DMS114 treated with DMSO at 0.1 percent for 48 hours (cell line): ENCODE measurements around the gene MRPL3.
"Not testable (repeated sequence)": the region's sequence is repeated elsewhere in the genome, so short reads cannot be mapped to it uniquely, and the experiment has no call there.

Experiments
- DNase-seq: peaks from one replicate; lab custom pipeline; 2025; ENCODE audit not compliant: unreplicated experiment; lab: John Stamatoyannopoulos, UW

MRPL3 gene

GRCh38 chr3:131501949-131502348, 822 bp downstream of the MRPL3 start:
- no peak for DNase-seq

DNA sequence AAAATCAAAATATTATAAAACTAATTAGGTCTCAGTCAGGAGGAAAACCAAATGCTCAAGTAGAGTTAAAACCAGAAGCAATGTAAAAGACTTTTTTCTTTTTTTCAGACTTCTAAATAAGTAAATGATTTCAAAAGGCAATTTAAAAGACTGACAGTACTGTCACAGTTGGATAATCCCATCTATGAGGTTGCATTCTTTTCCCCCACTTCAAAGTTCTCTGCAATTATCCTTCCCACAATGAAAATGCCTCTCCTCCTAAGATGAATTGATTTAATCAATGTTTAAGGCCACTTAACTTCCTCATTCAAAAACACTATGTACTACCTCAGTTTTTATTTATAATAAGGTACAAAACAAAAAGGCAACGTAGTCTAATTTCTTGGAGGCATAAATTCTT, 8.1 kb downstream of the MRPL3 start:
- no peak for DNase-seq

DNA sequence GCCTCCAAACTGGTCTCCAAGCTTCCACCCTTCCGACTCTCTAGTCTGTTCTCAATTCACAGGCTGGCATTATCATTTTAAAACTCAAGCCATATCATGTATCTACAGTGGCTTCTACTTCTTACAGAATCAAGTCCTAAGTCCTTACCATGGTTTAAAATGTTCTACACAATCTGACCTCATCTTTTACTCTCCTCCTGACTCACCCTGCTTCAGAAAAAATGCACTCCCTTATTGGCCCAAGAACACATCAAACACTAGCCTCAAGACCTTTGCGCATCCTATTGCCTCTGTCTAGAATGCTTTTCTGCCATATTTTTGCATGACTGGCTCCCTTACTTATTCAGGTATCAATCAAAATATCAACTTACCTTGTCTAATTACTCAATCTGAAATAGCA, 11.0 kb downstream of the MRPL3 start:
- DNase-seq, result no peak

GRCh38 chr3:131491084-131491483, 11.7 kb downstream of the MRPL3 start:
- no peak for DNase-seq

DNA sequence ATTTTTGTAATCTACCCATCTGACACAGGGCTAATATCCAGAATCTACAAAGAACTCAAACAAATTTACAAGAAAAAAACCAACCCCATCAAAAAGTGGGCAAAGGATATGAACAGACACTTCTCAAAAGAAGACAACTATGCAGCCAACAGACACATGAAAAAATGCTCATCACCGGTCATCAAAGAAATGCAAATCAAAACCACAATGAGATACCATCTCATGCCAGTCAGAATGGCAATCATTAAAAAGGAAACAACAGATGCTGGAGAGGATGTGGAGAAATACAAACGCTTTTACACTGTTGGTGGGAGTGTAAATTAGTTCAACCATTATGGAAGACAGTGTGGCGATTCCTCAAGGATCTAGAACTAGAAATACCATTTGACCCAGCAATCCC, 16.2 kb downstream of the MRPL3 start:
- not testable (repeated sequence) for DNase-seq

GRCh38 chr3:131485119-131485518, 17.7 kb downstream of the MRPL3 start:
- DNase-seq, result no peak

DNA sequence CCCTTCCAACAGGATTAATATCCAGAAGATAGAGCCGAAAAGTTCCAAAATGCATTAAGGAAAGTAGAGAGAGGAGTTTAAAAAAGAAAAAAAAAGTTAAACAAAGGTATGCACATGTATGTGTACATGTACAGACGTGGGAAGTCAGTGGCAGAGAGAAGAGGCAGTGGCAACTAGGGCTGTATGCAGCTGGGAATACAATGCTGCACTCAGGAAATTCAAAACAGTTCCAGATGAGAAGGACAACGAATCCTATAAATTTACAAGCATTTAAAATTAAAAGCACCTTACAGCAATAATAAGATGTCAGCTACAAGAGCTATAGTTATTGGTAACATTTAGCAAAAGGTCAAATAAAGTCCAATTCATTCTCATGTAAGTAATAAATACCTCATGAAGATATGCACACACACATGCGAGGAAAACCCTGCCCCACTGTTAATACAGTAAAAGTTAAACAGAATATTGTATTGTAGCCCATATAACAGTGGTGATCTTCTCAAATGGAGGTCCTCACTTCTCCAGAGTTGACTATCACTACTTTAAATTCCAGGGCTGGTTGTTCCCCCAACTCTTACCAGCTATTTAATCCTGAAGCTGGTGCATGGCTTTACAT, 18.2 kb downstream of the MRPL3 start:
- no peak for DNase-seq

- no peak for DNase-seq
Measured at GRCh38 chr3:131480116-131480515, 22.7 kb downstream of the MRPL3 start.

GRCh38 chr3:131477813-131478212, 25.0 kb downstream of the MRPL3 start:
- no peak for DNase-seq

DNA sequence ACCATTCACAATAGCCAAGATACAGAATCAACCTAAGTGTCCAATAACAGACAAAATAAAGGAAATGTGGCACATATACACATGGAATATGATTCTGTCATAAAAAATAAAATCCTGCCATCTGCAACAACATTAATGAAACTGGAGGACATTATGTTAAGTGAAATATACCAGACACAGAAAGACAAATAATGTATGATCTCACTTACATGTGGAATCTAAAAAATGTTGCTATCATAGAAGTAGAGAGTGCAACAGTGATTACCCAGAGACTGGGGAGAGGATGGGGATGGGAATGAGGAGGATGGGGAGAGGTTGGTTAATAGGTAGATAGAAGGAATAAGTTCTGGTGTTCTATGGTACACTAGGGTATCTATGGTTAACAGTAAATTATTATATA, 28.7 kb downstream of the MRPL3 start:
- no peak for DNase-seq

- DNase-seq, result no peak
Measured at GRCh38 chr3:131470377-131470776, 32.4 kb downstream of the MRPL3 start.

DNA sequence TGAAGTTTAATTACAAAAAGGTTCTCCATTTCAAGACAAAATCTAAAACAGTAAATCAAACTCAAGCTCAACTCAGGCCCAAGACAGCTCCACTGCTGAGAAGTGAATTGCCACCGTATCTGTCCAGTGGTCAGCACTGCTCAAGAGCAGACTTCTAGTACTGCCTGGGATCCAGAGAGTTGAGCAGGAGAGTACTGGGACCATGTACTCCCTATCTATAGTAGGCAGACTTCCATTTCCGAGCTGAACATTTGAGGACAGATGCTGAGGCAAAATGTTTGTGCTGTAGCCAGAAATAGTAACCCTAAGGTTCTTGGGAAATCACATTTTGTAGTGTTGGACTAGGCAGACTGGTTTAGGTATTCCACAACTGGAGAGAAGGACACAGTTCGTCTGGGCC, 44.1 kb downstream of the MRPL3 start:
- no peak for DNase-seq

DNA sequence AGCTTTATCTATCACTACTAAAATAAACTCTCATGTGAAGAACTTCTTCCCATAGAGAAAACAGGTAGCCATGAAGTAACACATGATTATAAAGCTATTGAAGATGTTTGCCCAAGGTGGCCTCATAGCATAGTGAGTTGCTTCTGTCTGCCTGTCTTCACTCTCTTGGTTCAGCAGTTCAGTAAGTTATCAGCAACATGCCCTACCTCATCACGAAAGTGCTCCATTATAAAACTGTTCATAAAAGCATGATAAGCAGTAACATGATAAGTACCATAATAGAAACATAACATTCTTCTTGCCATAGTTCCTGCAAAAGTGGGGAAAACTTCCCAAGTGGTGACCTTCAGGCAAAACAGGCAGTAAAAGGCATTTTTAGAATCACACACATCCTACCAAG, 45.6 kb downstream of the MRPL3 start:
- DNase-seq, result no peak

GRCh38 chr3:131454501-131454900, 48.3 kb downstream of the MRPL3 start:
- DNase-seq, result no peak

DNA sequence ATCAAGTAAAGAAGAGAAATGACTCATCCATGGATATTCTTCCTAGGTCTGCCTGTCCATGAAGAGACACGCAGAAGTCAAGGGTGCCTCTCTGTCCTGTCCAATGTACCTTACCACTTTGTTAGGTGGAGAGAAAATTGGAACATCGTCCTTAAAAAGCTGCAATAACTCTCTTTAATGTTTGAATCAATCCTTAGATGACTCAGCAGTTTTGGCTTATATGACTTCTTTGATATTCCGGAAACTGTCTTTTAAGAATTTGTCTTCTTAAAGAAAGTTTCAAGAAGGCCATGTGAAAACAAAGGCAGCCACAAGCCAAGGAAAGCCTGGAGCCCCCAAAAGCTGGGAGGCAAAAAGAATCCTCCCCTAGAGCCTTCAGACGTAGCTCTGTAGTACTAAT, 49.2 kb downstream of the MRPL3 start:
- DNase-seq, result no peak

- no peak for DNase-seq
Measured at GRCh38 chr3:131447349-131447748, 55.4 kb downstream of the MRPL3 start.

GRCh38 chr3:131444180-131444579, 58.6 kb downstream of the MRPL3 start:
- no peak for DNase-seq

- DNase-seq, result no peak
Measured at GRCh38 chr3:131439084-131439483, 63.7 kb downstream of the MRPL3 start.

- DNase-seq, result no peak
Measured at GRCh38 chr3:131435000-131435399, 67.8 kb downstream of the MRPL3 start.

- no peak for DNase-seq
Measured at GRCh38 chr3:131432441-131432840, 70.3 kb downstream of the MRPL3 start.

DNA sequence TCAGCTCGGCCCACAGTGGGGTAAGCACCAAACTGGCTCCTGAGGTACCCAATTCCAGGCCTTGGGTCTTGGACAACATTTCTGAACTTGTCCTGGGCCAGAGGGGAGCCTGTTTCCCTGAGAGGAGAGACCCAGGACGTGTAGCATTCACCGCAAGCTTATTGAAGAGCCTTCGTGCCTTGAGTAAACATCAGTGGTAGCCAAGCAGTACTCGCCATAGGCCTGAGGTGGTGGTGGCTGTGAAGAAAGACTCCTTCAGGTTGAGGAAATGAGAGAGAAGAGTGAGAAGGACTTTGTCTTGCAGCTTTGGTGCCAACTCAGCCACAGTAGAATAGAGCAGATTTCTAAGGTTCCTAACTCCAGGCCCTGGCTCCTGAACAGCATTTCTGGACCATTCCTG, 71.0 kb downstream of the MRPL3 start:
- no peak for DNase-seq

DNA sequence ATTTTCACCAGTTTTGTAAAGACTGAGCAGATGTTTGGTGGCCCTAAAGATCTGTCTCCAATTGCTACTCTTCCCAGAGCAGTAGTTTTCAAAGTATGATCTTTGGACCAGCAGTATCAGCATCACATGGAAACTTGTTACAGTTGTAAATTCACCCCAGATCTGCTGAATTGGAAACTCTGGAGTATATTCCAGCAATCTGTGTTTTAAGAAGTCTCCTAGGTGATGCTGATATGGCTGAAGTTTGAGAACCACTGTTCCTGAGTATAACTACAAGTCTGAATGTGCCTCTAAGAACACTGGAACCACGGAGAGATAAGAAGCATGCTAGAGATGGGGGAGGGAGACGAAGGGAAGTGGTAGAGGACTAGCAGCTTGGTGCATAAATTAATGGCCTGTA, 75.5 kb downstream of the MRPL3 start:
- no peak for DNase-seq

GRCh38 chr3:131421957-131422498, 80.7 kb downstream of the MRPL3 start:
- DNase-seq, result no peak
